ENCODE measurements around the gene NMRK1. TPM values are rescaled to one million over a fixed set of nuclear protein-coding genes. Genes with fewer than 3 reads are reported as not detected.

NMRK1 gene
- total RNA-seq, 1 donor from 2014 or later = 3.5 TPM

- no peak for DNase-seq (ENCODE audit: low spot score, unreplicated experiment)
- H3K4me3 Mint-ChIP-seq (ENCODE audit: low read depth) = no peak overlapping the region
- H3K36me3 Mint-ChIP-seq (ENCODE audit: insufficient read depth) = no peaks in the 10 kb centered on the region
- no peak overlapping the region for H3K27ac Mint-ChIP-seq
- peaks cover 6% of the 10 kb centered on the region for H3K9me3 Mint-ChIP-seq (ENCODE audit: low read depth)
- H3K4me1 Mint-ChIP-seq (ENCODE audit: low read depth) = no peaks in the 10 kb centered on the region
- no peak for TF ChIP-seq CTCF (IDR thresholded peaks at IDR 0.05; ENCODE audit: unreplicated experiment)
- no peaks in the 10 kb centered on the region for H3K27me3 Mint-ChIP-seq
These were observed 24.2 kb downstream of the NMRK1 start for GRCh38 chr9:75063556-75064305.

- no peak overlapping the region for H3K27ac Mint-ChIP-seq
- no peak for DNase-seq (ENCODE audit: low spot score, unreplicated experiment)
- H3K36me3 Mint-ChIP-seq (ENCODE audit: insufficient read depth) = no peaks in the 10 kb centered on the region
- no peak for TF ChIP-seq CTCF (IDR thresholded peaks at IDR 0.05; ENCODE audit: unreplicated experiment)
- peaks cover 9% of the 10 kb centered on the region for H3K9me3 Mint-ChIP-seq (ENCODE audit: low read depth)
- no peaks in the 10 kb centered on the region for H3K27me3 Mint-ChIP-seq
- H3K4me3 Mint-ChIP-seq (ENCODE audit: low read depth) = no peak overlapping the region
- no peaks in the 10 kb centered on the region for H3K4me1 Mint-ChIP-seq (ENCODE audit: low read depth)
These were observed 26.8 kb downstream of the NMRK1 start for GRCh38 chr9:75061169-75061568.

- Mint-ChIP-seq H3K36me3 (ENCODE audit: insufficient read depth) (no peaks in the 10 kb centered on the region), H3K27me3 (no peaks in the 10 kb centered on the region)
These were observed 33.5 kb downstream of the NMRK1 start for GRCh38 chr9:75054368-75055001.

GRCh38 chr9:75053869-75054268 lies 34.1 kb downstream of the NMRK1 start:
- H3K27me3 Mint-ChIP-seq = no peaks in the 10 kb centered on the region
- H3K4me1 Mint-ChIP-seq (ENCODE audit: low read depth) = no peaks in the 10 kb centered on the region
- no peak for TF ChIP-seq CTCF (IDR thresholded peaks at IDR 0.05; ENCODE audit: unreplicated experiment)
- no peak overlapping the region for H3K4me3 Mint-ChIP-seq (ENCODE audit: low read depth)
- H3K27ac Mint-ChIP-seq = no peak overlapping the region
- DNase-seq (ENCODE audit: low spot score, unreplicated experiment) = no peak
- no peaks in the 10 kb centered on the region for H3K36me3 Mint-ChIP-seq (ENCODE audit: insufficient read depth)
- H3K9me3 Mint-ChIP-seq (ENCODE audit: low read depth) = peaks cover 4% of the 10 kb centered on the region

More at GRCh38 chr9:75054368-75055001, 33.5 kb downstream of the NMRK1 start:
- H3K27ac Mint-ChIP-seq = no peak overlapping the region
- H3K4me3 Mint-ChIP-seq (ENCODE audit: low read depth) = no peak overlapping the region
- no peak for TF ChIP-seq CTCF (IDR thresholded peaks at IDR 0.05; ENCODE audit: unreplicated experiment)
- DNase-seq (ENCODE audit: low spot score, unreplicated experiment) = no peak
- no peaks in the 10 kb centered on the region for H3K4me1 Mint-ChIP-seq (ENCODE audit: low read depth)
- H3K9me3 Mint-ChIP-seq (ENCODE audit: low read depth) = peaks cover 7% of the 10 kb centered on the region

GRCh38 chr9:75051285-75051684 lies 36.7 kb downstream of the NMRK1 start:
- Mint-ChIP-seq H3K36me3 (ENCODE audit: insufficient read depth) (no peaks in the 10 kb centered on the region), H3K27me3 (no peaks in the 10 kb centered on the region), H3K9me3 (ENCODE audit: low read depth) (no peaks in the 10 kb centered on the region), H3K27ac (no peak overlapping the region), H3K4me1 (ENCODE audit: low read depth) (no peaks in the 10 kb centered on the region), H3K4me3 (ENCODE audit: low read depth) (no peak overlapping the region)
- no peak for DNase-seq (ENCODE audit: low spot score, unreplicated experiment)
- TF ChIP-seq CTCF (IDR thresholded peaks at IDR 0.05; ENCODE audit: unreplicated experiment) = no peak
